ENCODE results near the gene CLEC4E.

- TF ChIP-seq CTCF (IDR thresholded peaks at IDR 0.05; ENCODE audit: low read length) = no peak
- TF ChIP-seq EZH2 (optimal IDR thresholded peaks at IDR 0.05; ENCODE audit: low read depth, low read length) = no peak
Measured at GRCh38 chr12:8554451-8555195, 13.9 kb upstream of the CLEC4E start.

All from MM.1S (cell line).